Stimulated activated CD4-positive, alpha-beta T cell treated with anti-CD3 and anti-CD28 coated beads, Interleukin-12 subunit alpha, Interleukin-12 subunit beta, amount 100 ng/mL, for 4 hours (primary cell): ENCODE data around the gene BCL11A.

ENCODE experiments used
- DNase-seq: peaks from one replicate; pipeline ENCODE4 v3.0.0-alpha.2; 2020

BCL11A gene

GRCh38 chr2:60523963-60524362, 29.5 kb downstream of the BCL11A start:
- no peak for DNase-seq

DNA sequence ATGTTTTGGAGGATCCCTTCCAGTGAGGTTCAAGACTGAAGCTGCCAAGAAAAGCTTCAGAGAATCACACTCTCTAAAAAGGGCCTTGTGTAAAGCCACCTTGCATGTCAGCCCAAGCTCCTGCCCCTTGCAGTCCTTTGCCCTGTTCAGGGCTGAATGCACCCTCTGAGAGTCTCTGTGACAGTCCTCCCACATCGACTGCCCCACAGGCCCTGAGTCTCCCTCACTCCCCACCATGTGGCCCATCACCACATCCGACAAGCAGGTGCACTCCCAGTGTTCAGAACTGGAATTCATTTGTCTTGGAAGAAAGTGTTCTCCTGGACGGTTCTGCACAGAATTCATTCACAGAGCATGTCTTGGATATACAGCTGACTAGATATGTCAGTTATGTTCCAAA, 31.0 kb downstream of the BCL11A start:
- DNase-seq: no peak

DNA sequence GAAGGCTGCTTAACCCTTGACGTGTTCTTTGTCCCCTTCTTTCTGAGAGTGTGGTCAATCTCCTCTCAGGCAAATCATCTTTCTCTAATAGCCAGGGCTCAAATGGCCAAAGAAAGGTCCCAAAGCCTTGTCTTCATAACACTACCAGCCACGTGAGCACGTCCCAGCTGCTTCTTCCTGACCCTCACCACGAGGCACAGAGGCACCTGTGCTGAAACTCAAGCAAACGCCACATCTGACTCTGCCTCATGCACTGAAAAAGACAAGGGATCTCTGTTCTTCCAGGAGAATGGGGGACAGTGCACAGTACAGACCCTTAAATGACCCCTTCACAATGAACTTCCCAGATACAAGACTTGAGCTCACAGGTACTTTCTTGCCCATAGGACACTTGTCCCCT, 31.8 kb downstream of the BCL11A start:
- no peak for DNase-seq

DNA sequence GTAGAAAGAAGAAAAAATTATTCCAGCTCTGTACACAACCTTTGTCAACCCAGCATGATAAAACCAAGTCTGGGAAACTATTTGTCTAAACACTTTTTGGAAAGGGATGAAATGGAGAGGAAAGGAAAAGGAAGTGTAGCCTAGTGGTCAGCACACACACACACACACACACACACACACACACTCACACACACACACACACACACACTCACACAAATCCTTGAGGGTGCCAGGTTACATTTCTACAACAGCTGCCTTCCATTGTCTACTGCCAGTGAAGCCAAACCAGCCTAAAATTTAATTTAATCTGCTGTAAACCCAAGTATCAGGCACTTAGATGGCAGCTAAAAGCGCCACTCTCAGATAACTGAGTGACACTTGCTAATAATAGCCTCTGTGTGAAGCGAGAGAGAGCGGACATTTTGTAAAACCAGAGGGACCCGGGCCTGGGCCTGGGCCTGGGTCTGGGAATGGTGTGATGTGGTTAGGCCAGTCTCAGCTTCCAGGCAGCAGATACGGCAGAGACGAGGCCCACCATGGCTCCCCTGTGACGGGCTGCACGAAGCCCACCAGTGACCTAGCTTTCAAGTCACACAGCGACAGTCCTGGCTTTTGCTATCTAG, 32.4 kb downstream of the BCL11A start:
- no peak for DNase-seq

DNA sequence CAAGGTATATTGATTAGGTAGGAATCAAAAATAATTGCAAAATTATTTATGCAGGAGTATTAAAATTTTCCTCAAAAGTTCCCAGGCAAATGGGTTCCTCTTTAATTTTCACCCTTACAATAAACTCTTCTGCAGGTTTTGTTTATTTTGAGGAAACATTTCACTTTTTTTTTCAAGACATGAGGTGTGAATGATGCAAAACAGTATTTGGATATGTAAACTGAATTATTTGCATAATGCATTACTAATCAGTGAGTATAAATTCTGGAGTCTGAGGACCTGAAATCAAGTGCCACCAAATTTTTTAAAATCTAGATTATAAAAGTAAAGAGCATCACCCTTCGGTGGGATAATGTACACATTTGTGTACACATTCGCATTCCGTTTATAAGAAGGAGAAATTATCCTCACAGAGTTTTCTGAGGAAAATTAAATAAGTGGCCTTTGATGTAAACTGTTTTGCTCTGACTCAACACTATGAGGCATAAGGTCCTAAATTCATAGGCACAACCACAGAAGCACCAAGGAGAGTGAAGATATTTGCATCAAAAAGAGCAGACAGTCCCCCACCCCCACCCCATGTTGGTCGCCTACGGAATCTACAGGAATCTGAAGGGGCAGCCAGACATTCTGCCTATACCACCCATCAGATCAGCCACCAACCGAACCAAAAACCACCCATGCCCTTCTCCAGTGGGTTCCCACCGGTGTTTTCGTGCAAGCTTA, 33.1 kb downstream of the BCL11A start:
- no peak for DNase-seq

DNA sequence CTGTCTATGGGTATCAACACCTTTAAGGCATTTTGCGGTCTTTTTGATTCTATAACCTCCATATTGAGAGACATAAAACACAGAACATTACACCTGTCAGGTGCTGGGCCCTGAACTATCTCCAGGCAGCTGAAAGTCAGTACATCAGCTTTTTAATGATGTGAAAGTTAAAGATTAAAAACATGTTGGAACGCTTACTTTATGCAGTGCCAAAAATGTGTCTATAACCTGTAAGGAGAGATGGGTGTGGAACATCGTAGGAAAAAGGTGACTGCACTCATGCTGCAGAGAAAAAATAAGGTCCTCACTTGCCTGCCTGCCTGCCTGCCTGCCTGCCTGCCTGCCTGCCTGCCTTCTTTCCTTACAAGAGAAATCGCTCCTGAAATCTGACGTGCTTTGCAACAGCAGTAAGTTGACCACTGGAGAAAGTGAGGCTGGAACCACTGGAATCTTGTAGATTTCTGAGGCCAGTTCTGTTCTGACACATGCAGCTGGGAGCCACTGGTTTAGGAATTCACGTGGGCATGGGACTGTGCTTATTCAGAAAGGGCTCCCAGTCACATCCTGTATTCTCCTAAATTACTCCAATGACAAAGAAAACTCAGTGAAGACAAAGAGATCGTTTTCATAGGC, 34.1 kb downstream of the BCL11A start:
- DNase-seq: no peak

DNA sequence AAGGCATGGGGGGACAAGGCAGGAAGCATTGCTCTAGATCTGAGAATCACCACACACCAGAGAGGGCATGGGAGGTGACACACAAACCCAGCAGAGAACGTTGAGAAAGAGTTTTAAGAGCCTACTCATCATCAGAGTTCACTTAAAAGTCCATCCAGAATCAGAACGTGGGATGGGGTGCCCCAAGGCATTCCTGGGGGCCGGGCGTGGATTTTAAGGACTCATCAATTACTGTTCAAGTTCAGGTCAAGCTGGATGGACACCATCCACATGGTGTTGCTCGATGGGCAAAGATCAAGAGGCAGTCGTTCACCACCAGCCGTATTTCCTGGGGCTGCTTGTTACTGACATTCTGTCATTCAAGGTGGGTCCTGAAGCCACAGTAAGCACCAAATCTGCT, 34.9 kb downstream of the BCL11A start:
- DNase-seq: no peak

- DNase-seq: no peak
Observed at GRCh38 chr2:60517446-60517845, 36.0 kb downstream of the BCL11A start.

- no peak for DNase-seq
Observed at GRCh38 chr2:60516826-60517225, 36.6 kb downstream of the BCL11A start.

GRCh38 chr2:60516383-60516811, 37.1 kb downstream of the BCL11A start:
- DNase-seq: no peak

DNA sequence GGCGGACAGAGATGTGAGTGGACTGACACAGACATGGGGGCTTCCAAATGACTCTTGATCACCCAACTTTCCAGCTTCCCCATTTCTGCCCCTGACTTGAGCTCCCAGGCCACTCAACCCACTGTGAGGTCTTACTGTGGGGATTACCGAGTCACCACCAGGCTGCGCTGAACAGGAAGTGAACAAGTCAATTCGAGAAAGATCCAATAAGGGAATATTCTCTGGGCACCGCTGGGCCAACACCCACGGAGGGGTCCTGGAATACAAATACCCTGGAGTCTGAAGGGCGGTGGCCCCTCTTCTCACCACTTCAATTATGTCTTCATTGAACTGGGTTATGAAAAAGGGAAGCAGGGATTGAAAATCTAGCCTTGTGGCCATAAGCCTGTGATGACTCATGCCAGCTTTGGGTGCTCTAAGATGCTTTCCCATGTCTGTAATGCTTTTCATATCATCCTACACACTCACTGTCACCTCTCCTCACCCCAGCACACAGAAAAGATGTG, 37.7 kb downstream of the BCL11A start:
- no peak for DNase-seq

DNA sequence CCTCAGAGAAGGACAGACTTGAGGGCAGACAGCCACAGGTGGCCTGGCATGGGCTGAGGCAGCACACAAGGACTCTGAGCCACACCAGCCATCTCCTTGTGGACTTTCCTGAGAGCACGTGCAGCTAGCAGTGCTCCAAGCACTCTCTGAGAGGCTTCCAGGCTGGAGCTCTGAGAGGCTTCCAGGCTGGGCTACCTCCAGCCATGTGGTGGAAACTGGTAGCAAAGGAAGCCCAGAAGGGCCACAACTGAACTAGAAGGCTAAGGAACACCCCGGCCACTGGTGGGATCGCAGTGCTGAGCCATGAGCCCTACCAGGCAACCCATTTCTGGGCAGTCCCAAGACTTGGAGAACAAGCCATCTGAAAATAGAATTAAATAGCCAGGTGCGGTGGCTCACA, 39.5 kb downstream of the BCL11A start:
- no peak for DNase-seq

DNA sequence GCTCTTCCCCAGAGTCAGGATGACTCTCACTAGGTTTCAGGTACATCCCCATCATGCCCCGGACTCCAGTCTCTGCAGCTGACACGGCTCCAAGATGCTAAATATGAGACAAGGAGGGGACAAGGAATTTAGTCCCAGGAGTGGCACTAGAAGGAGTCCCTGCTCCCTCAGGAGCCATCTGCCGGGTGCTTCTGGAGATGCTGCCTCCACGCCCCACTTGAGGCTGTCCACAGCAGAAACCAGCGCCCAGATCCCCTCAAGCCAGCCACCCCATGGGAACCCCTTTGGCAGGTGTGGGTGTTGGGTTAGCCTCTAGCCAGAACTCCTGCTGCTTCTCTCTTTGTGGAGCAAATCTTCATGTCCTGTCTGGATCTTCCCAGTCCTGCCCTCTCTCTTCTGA, 40.3 kb downstream of the BCL11A start:
- no peak for DNase-seq

GRCh38 chr2:60512641-60513040, 40.8 kb downstream of the BCL11A start:
- no peak for DNase-seq

GRCh38 chr2:60512062-60512622, 41.3 kb downstream of the BCL11A start:
- no peak for DNase-seq

- DNase-seq: no peak
Observed at GRCh38 chr2:60510713-60511112, 42.7 kb downstream of the BCL11A start.

- DNase-seq: no peak
Observed at GRCh38 chr2:60509066-60509465, 44.4 kb downstream of the BCL11A start.

DNA sequence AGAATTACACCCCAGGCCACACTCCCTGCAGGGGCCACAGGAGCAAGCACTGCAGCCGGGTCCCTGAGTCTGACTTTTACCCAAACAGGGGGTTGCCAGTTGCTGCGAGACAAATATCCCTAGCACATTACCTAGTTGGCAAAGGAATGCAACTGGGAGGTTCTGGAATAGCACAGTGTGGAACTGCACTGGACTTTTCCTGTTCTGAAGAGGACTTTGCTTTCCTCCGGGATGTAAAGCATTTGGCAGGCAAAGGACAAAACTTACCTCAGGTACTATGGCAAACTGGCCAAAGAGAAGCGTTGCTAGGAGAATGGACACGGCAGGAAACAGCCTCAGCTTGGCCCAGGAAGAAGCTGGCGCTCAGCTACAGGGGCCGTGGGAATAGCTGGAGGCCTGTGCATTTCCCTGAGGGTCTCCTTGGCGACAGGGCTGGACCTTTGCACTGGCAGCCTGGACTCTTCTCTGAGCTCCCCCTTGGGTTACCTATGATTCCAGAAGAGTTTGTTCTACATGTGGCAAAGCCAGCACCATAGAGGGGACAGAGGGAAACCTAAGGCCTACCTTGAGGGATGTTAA, 45.0 kb downstream of the BCL11A start:
- no peak for DNase-seq

GRCh38 chr2:60507211-60507965, 46.1 kb downstream of the BCL11A start:
- DNase-seq: no peak

DNA sequence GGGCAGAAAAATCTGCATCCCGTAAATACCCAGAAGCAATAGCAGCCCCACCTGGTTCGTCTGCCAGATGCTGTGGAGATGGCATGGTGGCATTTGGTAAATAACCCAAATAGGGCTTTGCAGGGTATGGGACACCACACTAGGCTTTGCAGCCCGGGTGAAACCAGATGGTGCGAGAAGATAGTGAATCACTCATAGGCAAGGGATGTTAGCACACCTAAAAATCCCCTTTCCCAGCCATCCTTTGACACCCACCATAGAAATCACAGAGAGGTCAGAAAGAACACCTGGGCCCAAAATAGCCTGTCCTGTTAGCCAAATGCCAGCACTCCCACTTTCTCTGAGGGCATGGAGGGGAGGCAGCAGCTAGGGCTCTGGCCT, 47.6 kb downstream of the BCL11A start:
- no peak for DNase-seq

- no peak for DNase-seq
Observed at GRCh38 chr2:60505240-60505879, 48.1 kb downstream of the BCL11A start.

DNA sequence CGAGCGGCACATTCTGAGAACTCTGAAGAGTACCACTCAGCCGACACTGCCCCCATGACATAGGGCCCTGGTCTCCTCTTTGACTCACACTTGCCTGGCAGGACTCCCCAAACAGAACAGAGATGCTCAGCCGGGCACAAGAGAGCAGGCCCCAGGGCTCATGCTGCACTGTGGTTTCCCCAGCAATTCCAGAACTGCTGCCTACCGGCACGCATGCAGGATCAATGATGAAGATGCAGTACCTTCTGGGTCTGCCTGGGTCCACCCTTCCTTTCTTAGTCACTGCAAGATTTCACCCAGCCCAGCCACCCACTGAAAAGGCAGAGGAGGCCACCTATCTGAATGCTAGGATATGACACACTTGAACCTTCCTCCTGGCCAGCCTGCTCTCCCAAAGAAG, 49.4 kb downstream of the BCL11A start:
- no peak for DNase-seq
